ENCODE results near the gene RRAGD.

RRAGD gene

GRCh38 chr6:89412071-89413005, at the start of gene RRAGD:
Gene RRAGD (minus strand): TSS chr6:89412273. CDS start chr6:89411993, 280 bp downstream.
- peak; percentile 61 to 70 for DNase-seq

GRCh38 chr6:89460713-89461112, 48.6 kb upstream of the RRAGD start:
- DNase-seq, result no peak

GRCh38 chr6:89459501-89459900, 47.4 kb upstream of the RRAGD start:
- DNase-seq, result no peak

- DNase-seq, result no peak
These were observed 46.6 kb upstream of the RRAGD start for GRCh38 chr6:89458704-89459103.

GRCh38 chr6:89454300-89454699, 42.2 kb upstream of the RRAGD start:
- no peak for DNase-seq

GRCh38 chr6:89452281-89452680, 40.2 kb upstream of the RRAGD start:
- no peak for DNase-seq

GRCh38 chr6:89449193-89449592, 37.1 kb upstream of the RRAGD start:
- DNase-seq, result no peak

GRCh38 chr6:89443658-89444057, 31.6 kb upstream of the RRAGD start:
- no peak for DNase-seq

GRCh38 chr6:89440200-89440599, 28.1 kb upstream of the RRAGD start:
- no peak for DNase-seq

- DNase-seq, result no peak
These were observed 26.9 kb upstream of the RRAGD start for GRCh38 chr6:89439014-89439413.

GRCh38 chr6:89438248-89438647, 26.2 kb upstream of the RRAGD start:
- DNase-seq, result no peak

GRCh38 chr6:89436226-89436625, 24.2 kb upstream of the RRAGD start:
- no peak for DNase-seq

- no peak for DNase-seq
These were observed 22.9 kb upstream of the RRAGD start for GRCh38 chr6:89434954-89435353.

GRCh38 chr6:89434150-89434499, 22.1 kb upstream of the RRAGD start:
- DNase-seq, result no peak

- DNase-seq, result peak; percentile 11 to 13
These were observed 21.4 kb upstream of the RRAGD start for GRCh38 chr6:89433252-89434149.

GRCh38 chr6:89432875-89433251, 20.8 kb upstream of the RRAGD start, which contains the start of gene ANKRD6:
Gene ANKRD6 (plus strand): TSS chr6:89433152. CDS start chr6:89566977, 133,825 bp downstream.
- DNase-seq, result peak; percentile 86 to 89

GRCh38 chr6:89430201-89430962, 18.3 kb upstream of the RRAGD start:
- no peak for DNase-seq

GRCh38 chr6:89416796-89417195, 4.7 kb upstream of the RRAGD start:
- DNase-seq, result no peak

- DNase-seq, result no peak
These were observed 3.1 kb upstream of the RRAGD start for GRCh38 chr6:89415185-89415584.

GRCh38 chr6:89414215-89414614, 2.1 kb upstream of the RRAGD start:
- DNase-seq, result no peak

- DNase-seq, result no peak
These were observed 930 bp upstream of the RRAGD start for GRCh38 chr6:89413006-89413400.

- DNase-seq, result peak; percentile 7 to 22
These were observed 665 bp downstream of the RRAGD start for GRCh38 chr6:89411145-89412070.

Data from stimulated activated CD4-positive, alpha-beta T cell treated with anti-CD3 and anti-CD28 coated beads, Interleukin-4, amount 100 ng/mL, for 4 hours (primary cell).